A673 (cell line): Measurements from ENCODE around the gene FCRLA. TPM values are rescaled to one million over a fixed set of nuclear protein-coding genes. Genes with fewer than 3 reads are reported as not detected.

Source experiments
- BruUV-seq: library from RNA; stranded (reverse); fragments of 400-500 nt; replicated peaks from 2 replicates; lab custom pipeline; 2021; lab: Mats Ljungman, UMichigan
- CTCF ChIA-PET: fragments of 300-600 bp; sonication (Branson Sonifier 250); formaldehyde crosslinking; loops from one replicate; lab custom pipeline; 2022; ENCODE audit warnings: antibody characterized with exemption; lab: Charles Lee
- POLR2A ChIA-PET: fragments of 300-600 bp; sonication (Branson Sonifier 250); formaldehyde crosslinking; loops from one replicate; lab custom pipeline; 2022; ENCODE audit warnings: antibody characterized with exemption; ENCODE audit not compliant: low non-redundant PET; lab: Charles Lee
- DNase-seq: peaks from one replicate; pipeline ENCODE4 v3.0.0-alpha.2; 2015; ENCODE audit warnings: low spot score
- H3K27ac ChIP-seq: fragments of 200-600 bp; sonication (generic); 2 replicates; pipeline ENCODE4 v1.5.1; 2016; ENCODE audit warnings: mixed run types, low read depth, mild to moderate bottlenecking, mixed read lengths, antibody characterized with exemption, low read length; ENCODE audit not compliant: poor library complexity, severe bottlenecking
- H3K27me3 ChIP-seq: fragments of 200-600 bp; sonication (generic); replicated peaks from 2 replicates; pipeline ENCODE4 v1.6.1; 2017; ENCODE audit warnings: mixed run types, low read depth, mild to moderate bottlenecking, mixed read lengths, antibody characterized with exemption, low read length; ENCODE audit not compliant: insufficient read depth, poor library complexity
- H3K36me3 ChIP-seq: fragments of 200-600 bp; sonication (generic); 2 replicates; pipeline ENCODE4 v1.6.1; 2016; ENCODE audit warnings: mixed run types, mild to moderate bottlenecking, mixed read lengths, antibody characterized with exemption, low read length; ENCODE audit not compliant: insufficient read depth, poor library complexity, severe bottlenecking
- H3K4me1 ChIP-seq: fragments of 200-600 bp; sonication (generic); 2 replicates; pipeline ENCODE4 v1.6.1; 2017; ENCODE audit warnings: mixed run types, mild to moderate bottlenecking, mixed read lengths, antibody characterized with exemption, low read length; ENCODE audit not compliant: insufficient read depth, poor library complexity, severe bottlenecking
- H3K4me3 ChIP-seq: fragments of 200-600 bp; sonication (generic); 2 replicates; pipeline ENCODE4 v1.5.1; 2016; ENCODE audit warnings: low read depth, mixed run types, mild to moderate bottlenecking, mixed read lengths, low read length; ENCODE audit not compliant: poor library complexity, severe bottlenecking
- H3K9me3 ChIP-seq: fragments of 200-600 bp; sonication (generic); 2 replicates; pipeline ENCODE4 v1.6.1; 2016; ENCODE audit warnings: mixed run types, low read depth, mild to moderate bottlenecking, mixed read lengths, antibody characterized with exemption, low read length; ENCODE audit not compliant: poor library complexity, severe bottlenecking
- CTCF ChIP-seq: fragments of 300-800, 200-600 bp; sonication (generic); conservative IDR thresholded peaks from 2 replicates; pipeline ENCODE4 v1.5.1; 2017; ENCODE audit warnings: low read depth, mild to moderate bottlenecking, antibody characterized with exemption, low read length, moderate library complexity, mixed read lengths
- EZH2 ChIP-seq: fragments of 200-600 bp; sonication (generic); IDR thresholded peaks from 2 replicates; pipeline ENCODE4 v1.6.1; 2017; ENCODE audit warnings: borderline replicate concordance, low read depth, mild to moderate bottlenecking, mixed read lengths, antibody characterized with exemption, low read length; ENCODE audit not compliant: poor library complexity, severe bottlenecking
- intact Hi-C: fragments of 100-400 bp; cut with micrococcal nuclease; formaldehyde crosslinking; loops from one replicate; pipeline ENCODE4 v1.10.0; 2022; ENCODE audit not compliant: unreplicated experiment
- total RNA-seq: library from RNA; stranded (reverse); gene quantifications from 2 replicates; pipeline ENCODE4 v1.2.3, GENCODE V29; 2021

The FCRLA gene
- total RNA-seq, 1 experiment from 2014 or later: not detected

GRCh38 chr1:161726473-161727255 is 19.6 kb downstream of the FCRLA start:
- Histone ChIP-seq H3K36me3 (no peaks in the 10 kb centered on the region), H3K27ac (peak overlapping the region; percentile 78), H3K4me3 (peak overlapping the region; percentile 88), H3K9me3 (no peaks in the 10 kb centered on the region), H3K4me1 (no peaks in the 10 kb centered on the region), H3K27me3 (no peaks in the 10 kb centered on the region)
- ChIA-PET POLR2A (no interaction called here), CTCF (interaction anchor here (0.6 to 1.2 kb wide), 3 partner anchors 12 to 44 kb away, joined by 4 to 7 read pairs (median 5); no protein-coding TSS in a partner anchor)
- TF ChIP-seq CTCF: no peak
- no peak for TF ChIP-seq EZH2
- intact Hi-C loops: loop anchor here (2.0 kb wide), 1 partner anchor 24 kb away; no protein-coding TSS in a partner anchor
- DNase-seq: peak; percentile 91
- no TSS peak for BruUV-seq

DNA sequence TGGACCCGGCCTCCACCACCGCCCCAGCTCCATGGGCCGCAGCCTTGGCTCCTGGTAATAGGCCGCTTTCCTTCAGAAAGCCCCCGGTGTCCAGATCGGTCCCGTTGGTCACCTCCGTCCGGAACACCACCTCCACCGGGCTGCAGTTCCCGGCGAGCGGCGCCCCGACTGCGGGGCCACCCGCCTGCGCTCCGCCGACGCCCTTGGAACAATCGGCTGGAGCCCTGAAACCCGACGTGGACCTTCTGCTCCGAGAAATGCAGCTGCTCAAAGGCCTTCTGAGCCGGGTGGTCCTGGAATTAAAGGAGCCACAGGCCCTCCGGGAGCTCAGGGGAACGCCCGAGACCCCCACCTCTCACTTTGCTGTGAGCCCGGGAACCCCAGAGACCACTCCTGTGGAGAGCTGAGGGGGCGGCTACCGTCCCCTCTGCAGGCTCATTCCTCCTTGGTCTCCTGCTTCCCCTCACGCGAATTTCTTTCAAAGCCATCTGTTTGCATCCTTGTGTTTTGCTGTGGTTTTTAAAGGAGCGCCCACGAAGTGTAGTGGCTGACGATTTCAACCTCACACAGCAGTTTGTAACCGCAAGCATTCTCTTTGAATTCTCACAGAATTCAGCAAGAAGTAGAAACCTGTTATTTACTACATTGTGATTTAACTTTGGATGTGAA is 20.4 kb downstream of the FCRLA start:
- H3K27me3 ChIP-seq: no peaks in the 10 kb centered on the region
- TF ChIP-seq EZH2 (no peak), CTCF (no peak)
- no peaks in the 10 kb centered on the region for H3K36me3 ChIP-seq
- no peaks in the 10 kb centered on the region for H3K9me3 ChIP-seq
- peak overlapping the region; percentile 88 for H3K4me3 ChIP-seq
- DNase-seq: no peak
- no peaks in the 10 kb centered on the region for H3K4me1 ChIP-seq
- CTCF ChIA-PET: interaction anchor here (1.2 kb wide), 1 partner anchor 14 kb away, joined by 5 read pairs; no protein-coding TSS in a partner anchor
- H3K27ac ChIP-seq: peak overlapping the region; percentile 78
- intact Hi-C loops: loop anchor here (2.0 kb wide), 1 partner anchor 23 kb away; no protein-coding TSS in a partner anchor
- BruUV-seq: TSS peak; percentile 86
- POLR2A ChIA-PET: no interaction called here

GRCh38 chr1:161728376-161729226 is 21.6 kb downstream of the FCRLA start:
- DNase-seq: no peak
- Histone ChIP-seq H3K9me3 (no peaks in the 10 kb centered on the region), H3K27ac (no peak overlapping the region), H3K4me3 (no peak overlapping the region), H3K4me1 (peaks cover 6% of the 10 kb centered on the region), H3K27me3 (no peaks in the 10 kb centered on the region), H3K36me3 (no peaks in the 10 kb centered on the region)
- CTCF ChIA-PET: no interaction called here
- TF ChIP-seq EZH2 (no peak), CTCF (no peak)
- POLR2A ChIA-PET: interaction anchor here (0.5 kb wide), 1 partner anchor 10 kb away, joined by 4 read pairs; no protein-coding TSS in a partner anchor
- intact Hi-C loops: no loop called here
- no TSS peak for BruUV-seq
